IPS-18c (cell line): ENCODE results near the gene CEP89.
"Not testable (repeated sequence)": the region's sequence is repeated elsewhere in the genome, so short reads cannot be mapped to it uniquely, and the experiment has no call there.

Source experiments
- H3K4me3 ChIP-seq: 2 replicates; pipeline ENCODE4 v1.7.0; 2013; ENCODE audit warnings: low read depth, mild to moderate bottlenecking, low read length, moderate library complexity; ENCODE audit not compliant: insufficient read depth
- H3K9me3 ChIP-seq: one replicate; pipeline ENCODE4 v1.6.1; 2013; ENCODE audit warnings: mild to moderate bottlenecking, low read length, moderate library complexity; ENCODE audit not compliant: control insufficient read depth, insufficient read depth

CEP89 gene

DNA sequence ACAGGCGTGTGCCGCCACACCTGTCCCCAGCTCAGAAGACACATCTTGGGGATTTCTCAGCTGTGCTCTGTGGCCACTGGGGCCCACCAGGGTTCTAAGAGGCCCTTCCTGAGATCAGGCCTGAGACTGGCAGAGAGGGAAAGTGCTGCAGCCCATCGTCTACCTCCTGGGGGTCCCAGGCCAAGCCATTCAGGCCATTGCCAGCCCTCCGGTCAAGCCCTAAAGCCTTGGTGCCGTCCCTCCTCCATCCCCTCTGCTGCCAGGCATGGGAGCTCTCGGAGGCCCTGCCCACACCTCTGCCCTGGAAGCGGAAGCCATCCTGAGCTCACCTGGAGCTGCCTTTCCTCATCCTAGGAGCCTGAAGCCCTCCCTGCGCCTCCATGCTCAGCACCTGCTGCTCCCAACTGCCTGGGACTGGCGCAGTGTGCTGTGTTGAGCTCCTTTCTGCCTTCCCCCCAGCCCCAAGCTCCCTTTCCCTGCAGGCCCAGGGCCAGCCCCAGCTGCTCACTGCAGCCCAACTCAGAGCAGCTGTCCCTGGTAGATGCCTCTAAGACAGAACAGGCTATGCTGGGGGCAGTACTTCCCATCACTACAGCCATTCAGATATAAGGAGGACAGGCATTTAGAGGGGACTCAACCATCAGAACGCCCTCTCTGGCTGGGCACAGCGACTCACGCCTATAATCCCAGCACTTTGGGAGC, 105.0 kb downstream of the CEP89 start:
- no peak overlapping the region for H3K4me3 ChIP-seq
- H3K9me3 ChIP-seq = peaks cover 2% of the 10 kb centered on the region

DNA sequence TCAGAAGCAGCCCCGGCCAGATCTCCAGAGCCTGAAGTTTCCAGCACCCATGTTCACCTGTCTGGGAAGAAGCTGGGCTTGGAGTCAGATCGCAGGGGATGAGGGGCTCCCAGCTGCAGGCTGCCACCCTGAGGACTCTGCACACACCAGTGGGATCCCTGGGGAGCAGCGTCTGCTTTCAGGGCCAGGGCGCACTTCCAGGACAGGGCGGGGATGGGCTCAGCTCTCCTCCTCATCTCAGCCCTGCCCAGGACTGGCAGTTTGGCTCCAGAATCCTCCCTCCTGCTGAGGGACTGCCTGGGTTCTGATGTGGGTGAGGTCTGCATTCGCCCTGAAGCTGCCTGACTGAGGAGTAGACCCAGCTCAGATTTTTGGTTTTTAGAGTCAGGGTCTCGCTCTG, 105.7 kb downstream of the CEP89 start:
- no peak overlapping the region for H3K4me3 ChIP-seq
- peaks cover 2% of the 10 kb centered on the region for H3K9me3 ChIP-seq

DNA sequence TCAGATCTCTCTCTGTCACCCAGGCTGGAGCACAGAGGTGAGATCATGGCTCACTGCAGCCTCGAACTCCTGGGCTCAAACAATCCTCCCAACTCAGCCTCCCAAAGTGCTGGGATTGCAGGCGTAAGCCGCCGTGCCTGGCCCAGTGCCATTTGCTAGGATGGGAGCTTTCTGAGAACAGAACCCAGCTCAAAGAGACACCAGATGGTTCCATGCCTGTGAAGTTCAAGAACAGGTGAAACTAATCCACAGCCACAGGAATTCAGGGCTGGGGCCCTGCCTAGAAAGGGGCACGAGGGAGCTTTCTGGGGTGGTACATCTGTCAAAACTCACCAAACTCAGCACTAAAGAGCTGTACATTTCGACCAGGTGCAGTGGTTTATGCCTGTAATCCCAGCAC, 106.4 kb downstream of the CEP89 start:
- Histone ChIP-seq H3K4me3 (no peak overlapping the region), H3K9me3 (peaks cover 2% of the 10 kb centered on the region)

DNA sequence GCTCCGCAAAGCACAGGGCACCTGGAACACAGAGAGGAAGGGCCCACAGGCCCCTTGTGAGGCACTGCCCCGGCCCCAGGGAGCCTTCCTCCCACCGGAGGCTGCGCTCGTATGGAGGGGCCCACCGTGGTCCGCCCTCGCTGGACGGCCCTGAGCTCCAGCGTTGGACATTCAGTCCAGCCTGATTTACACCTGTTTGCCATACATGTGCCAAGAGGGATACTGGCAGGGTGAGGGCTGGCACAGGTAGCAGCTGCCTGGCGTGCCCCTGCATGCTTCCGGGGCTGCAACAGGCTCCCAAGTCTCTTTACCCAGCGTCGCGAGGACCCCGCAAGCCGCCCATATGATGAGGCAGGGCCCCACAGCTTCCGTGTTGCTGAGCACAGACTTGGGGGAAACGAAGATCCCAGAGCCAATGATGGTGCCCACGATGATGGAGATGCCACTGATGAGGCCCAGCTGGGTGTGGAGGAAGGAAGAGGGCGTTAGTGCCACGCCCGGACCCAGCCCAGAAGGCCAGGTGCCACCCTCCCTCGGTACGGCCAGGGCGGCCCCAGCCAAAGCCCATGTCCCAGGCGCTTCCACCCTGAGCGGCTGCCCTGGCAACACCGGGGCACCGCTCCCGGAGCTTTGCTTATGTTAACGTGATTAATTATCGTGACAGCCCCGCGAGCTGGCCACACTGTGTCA, 107.3 kb downstream of the CEP89 start:
- Histone ChIP-seq H3K4me3 (no peak overlapping the region), H3K9me3 (peaks cover 2% of the 10 kb centered on the region)

DNA sequence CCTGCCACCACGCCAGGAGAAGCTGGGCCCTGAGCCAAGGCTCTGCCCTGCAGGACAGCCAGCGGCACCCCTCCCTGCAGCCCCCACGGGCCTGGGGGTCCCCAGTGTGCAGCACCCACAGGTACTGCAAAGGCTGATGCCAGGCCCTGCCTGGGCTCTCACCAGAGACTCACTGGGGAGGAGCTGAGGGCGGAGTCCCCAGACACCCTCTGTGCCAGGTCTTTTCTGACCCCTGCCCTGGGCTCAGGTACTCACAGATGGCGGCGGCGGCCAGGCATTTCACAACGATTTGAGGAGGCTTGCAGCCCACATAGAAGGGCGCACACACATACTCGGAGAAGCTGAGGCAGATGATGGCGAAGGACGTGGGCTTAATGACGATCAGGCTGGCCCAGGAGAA, 107.9 kb downstream of the CEP89 start:
- no peak overlapping the region for H3K4me3 ChIP-seq

DNA sequence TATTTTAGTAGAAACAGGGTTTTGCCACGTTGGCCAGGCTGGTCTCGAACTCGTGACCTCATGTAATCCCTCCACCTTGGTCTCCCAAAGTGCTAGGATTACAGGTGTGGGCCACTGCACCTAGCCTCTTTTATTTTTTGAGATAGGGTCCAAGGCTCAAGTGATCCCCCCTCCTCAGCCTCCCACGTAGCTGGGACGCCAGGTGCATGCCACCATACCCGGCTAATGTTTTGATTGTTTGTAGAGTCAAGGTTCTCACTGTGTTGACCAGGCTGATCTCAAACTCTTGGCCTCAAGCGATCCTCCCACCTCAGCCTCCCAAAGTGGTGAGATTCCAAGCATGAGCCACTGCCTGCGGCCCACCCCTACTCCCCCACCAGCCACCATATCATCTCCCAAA, 108.5 kb downstream of the CEP89 start:
- Histone ChIP-seq H3K4me3 (no peak overlapping the region), H3K9me3 (peaks cover 2% of the 10 kb centered on the region)

More for the DNA sequence above, 107.9 kb downstream of the CEP89 start:
- peaks cover 2% of the 10 kb centered on the region for H3K9me3 ChIP-seq

DNA sequence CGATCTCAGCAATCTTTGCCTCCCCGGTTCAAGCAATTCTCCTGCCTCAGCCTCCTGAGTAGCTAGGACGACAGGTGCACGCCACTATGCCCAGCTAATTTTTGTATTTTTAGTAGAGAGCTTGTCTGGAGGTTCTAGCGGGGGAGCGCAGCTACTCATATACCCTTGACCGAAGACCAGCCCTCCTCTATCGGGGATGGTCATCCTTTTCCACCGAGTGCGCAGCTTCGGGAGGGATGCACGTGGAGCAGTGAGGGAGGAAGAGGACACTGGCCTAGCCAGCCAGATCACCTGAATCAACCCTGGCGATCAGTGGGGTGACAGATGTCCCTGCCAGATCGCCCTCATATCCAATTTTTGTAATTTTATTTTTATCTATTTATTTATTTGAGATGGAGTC, 109.0 kb downstream of the CEP89 start:
- Histone ChIP-seq H3K9me3 (peaks cover 2% of the 10 kb centered on the region), H3K4me3 (no peak overlapping the region)

DNA sequence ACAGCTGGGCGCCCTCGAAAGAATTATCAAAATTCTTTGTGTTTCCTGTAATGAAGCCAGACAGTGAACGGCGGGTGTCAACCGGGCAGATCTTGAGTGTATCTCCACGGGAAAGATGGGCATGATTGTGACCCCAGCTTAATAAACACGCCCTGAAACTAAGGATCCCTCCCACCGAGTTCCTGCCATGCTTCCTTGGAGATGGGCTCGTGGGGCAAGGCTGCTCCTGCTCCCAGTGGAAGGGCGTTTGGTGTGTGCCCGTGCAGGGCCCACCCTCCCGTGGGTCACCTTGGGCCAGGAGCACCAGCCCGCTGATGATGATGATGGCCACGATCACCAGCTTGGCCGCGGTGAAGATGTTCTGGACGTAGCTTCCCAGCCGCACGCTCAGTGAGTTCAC, 109.6 kb downstream of the CEP89 start:
- H3K4me3 ChIP-seq = no peak overlapping the region
- peaks cover 2% of the 10 kb centered on the region for H3K9me3 ChIP-seq

DNA sequence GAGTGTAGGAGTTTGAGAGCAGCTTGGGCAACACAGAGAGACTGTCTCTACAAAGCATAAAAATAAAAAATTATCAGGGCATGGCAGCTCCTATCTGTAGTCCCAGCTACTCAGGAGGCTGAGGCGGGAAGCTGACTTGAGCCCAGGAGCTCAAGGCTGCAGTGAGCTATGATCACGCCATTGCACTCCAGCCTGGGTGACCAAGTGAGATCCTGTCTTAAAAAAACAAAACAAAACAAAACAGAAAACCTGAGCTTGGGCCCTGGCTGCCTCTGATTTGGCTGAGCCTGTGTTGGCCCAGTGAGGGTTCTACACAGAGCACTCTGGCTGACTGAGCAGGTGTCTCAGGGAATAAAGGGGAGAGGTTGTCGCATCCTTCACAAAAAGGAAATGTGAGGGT, 110.2 kb downstream of the CEP89 start:
- Histone ChIP-seq H3K9me3 (peaks cover 2% of the 10 kb centered on the region), H3K4me3 (no peak overlapping the region)

DNA sequence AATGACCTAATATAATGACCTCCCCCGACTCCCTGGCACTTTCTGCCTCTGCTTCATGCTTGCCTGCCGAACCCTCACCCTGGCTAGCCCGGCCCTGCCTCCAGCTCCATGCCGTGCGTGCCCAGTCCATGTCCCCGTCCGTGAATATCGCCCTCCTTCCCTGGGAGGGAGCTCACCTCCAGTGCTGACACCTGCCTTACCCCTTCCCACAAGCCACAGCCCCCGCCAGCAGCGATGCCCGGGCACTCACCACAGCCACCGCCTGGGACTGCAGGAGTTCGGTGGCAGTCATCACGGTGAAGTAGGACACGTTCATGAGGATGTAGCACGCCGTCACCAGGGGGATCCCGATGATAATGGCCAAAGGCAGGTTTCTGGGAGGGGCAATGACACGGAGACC, 112.2 kb downstream of the CEP89 start:
- Histone ChIP-seq H3K9me3 (peaks cover 2% of the 10 kb centered on the region), H3K4me3 (no peak overlapping the region)

DNA sequence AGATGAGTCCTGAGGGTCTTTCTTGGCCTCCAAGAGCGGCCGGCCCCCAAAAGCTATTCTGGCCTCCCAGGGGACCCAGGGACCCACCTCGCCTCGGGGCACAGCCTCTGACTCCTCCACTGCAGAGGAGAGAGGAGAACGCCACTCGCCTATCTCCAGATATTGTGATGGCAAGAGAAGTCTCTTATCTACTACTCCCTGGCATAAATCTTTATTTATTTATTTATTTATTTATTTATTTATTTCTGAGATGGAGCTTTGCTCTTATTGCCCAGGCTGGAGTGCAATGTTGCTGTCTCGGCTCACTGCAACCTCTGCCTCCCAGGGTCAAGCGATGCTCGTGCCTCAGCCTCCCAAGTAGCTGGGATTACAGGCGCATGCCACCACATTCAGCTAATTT, 113.2 kb downstream of the CEP89 start:
- Histone ChIP-seq H3K4me3 (no peak overlapping the region), H3K9me3 (peaks cover 2% of the 10 kb centered on the region)

DNA sequence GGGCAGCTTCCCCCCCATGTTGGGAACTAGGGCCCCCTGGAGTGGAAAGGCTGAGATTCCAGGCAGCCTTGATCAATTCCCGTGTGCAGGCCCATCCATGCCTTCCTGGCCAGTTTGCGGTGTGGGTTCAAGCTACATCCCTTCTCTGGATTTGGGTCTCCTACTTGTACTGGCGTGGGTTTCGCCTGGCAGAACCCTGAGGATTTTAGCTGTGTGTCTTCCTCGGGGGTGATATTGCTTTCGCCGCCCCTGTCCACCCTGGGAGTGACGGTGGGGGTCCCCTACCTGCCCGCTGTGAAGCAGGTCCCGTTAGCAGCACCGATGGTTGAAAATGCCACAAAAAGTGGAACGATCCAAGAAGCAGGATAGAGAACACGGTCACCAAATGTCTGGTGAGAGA, 113.6 kb downstream of the CEP89 start:
- peaks cover 1% of the 10 kb centered on the region for H3K9me3 ChIP-seq
- no peak overlapping the region for H3K4me3 ChIP-seq

DNA sequence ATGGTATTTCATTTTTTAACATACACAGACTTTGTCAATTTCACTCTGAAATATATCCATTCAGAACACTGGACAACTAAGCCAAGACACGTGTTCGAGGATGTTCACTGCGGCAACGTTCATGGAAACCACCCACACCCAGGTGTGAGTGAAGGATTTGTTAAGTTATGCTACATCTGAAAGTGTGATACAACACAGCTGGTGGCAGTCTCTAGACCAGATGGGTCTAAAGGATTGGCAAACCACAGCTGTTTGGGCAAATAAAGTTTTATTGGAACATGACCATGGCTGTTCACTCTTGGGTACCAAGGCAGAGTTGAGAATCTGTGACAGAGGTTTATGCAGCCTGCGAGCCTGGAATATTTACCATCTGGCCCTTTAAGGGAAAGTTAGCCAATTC, 114.2 kb downstream of the CEP89 start:
- no peak overlapping the region for H3K4me3 ChIP-seq
- no peaks in the 10 kb centered on the region for H3K9me3 ChIP-seq

DNA sequence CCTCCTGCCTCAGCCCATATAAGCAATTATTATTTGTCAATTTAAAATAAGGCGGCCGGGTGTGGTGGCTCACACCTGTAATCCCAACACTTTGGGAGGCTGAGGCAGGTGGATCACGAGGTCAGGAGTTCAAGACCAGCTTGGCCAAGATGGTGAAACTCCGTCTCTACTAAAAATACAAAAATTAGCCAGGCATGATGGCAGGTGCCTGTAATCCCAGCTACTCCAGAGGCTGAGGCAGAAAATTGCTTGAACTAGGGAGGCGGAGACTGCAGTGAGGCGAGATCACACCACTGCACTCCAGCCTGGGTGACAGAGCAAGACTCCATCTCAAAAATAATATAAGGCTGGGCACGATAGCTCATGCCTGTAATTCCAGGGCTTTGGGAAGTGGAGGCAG, 114.9 kb downstream of the CEP89 start:
- not testable (repeated sequence) for H3K4me3 ChIP-seq, H3K9me3 ChIP-seq

DNA sequence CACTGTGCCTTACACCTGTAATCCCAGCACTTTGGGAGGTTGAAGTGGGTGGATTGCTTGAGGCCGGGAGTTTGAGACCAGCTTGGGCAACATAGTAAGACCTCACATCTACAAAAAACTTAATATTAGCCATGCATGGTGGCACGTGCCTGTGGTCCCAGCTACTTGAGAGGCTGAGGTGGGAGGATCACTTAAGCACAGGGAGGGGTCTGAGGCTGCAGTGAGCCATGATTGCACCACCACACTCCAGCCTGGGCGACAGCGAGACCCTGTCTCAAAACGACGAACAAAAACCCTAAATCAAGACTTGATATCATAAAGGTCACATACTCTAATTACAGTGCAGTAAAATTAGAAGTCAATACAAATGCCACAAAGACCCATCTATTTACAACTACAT, 119.5 kb downstream of the CEP89 start:
- Histone ChIP-seq H3K9me3 (no peaks in the 10 kb centered on the region), H3K4me3 (no peak overlapping the region)

DNA sequence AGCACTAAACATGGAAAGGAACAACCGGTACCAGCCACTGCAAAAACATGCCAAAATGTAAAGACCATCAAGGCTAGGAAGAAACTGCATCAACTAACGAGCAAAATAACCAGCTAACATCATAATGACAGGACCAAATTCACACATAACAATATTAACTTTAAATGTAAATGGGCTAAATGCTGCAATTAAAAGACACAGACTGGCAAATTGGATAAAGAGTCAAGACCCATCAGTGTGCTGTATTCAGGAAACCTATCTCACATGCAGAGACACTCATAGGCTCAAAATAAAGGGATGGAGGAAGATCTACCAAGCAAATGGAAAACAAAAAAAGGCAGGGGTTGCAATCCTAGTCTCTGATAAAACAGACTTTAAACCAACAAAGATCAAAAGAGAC, 123.7 kb downstream of the CEP89 start:
- H3K4me3 ChIP-seq, H3K9me3 ChIP-seq: not testable (repeated sequence)

DNA sequence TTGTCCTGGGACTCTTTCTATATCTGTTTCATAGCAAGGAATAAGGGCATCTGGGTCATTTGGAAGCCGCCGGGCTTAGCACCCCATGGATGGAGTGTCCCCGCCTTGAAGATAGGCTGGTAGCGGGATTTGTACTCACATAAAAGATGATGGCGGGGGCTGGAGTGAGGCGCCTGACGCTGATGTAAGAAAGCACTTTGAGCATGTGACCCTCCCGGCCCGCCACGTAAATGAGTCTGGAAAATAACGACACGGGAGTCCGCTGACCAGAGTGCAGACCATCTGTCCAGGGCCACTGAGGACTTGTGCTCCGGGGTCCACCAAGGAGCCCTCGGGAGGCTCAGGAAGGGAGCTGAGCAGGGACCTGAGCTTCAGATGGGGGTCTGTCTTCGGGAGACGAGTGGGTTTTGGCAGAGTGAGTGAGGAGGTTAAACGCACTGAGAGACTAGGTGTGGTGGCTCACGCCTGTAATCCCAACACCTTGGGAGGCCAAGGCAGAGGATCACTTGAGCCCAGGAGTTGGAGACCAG, 128.0 kb downstream of the CEP89 start:
- no peak overlapping the region for H3K4me3 ChIP-seq
- H3K9me3 ChIP-seq = no peaks in the 10 kb centered on the region

DNA sequence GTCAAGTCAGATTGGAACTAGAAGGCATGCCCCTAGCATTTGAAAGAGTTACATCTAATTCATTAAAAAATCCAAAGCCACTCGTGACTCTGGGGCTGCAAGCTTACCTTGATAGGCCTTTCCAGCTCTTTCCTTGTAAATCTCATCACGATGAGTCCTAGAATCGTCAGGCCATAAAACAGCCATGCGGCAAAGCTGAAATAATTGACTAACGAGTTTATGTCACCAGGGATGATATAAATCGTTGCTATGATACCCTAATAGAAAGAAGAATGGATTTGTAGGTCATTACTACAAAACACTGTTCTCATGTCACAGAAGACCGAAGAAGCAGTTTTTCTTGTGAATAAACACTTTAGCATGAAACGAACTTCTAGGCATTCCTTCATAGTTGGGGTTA, 129.7 kb downstream of the CEP89 start:
- H3K4me3 ChIP-seq = no peak overlapping the region
- no peaks in the 10 kb centered on the region for H3K9me3 ChIP-seq

DNA sequence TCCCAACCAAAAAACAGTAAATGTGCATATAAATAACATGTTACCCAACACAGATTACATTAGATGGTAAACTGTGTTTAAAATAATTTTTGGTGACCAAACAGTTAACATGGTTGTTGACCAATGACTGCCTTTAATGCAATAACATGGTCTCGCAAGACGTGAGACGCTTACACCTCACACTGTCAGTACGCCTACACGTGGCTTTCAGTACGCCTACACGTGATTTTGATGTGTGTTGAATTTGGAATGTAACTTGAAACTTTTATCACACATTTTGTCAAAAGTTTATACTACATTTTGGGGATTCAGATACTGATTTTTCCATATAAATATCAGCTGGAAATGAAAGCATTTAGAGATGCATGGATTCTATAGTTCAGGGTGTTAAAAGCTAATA, 134.2 kb downstream of the CEP89 start:
- no peaks in the 10 kb centered on the region for H3K9me3 ChIP-seq
- H3K4me3 ChIP-seq = no peak overlapping the region
